Esophagus muscularis mucosa (tissue), 4 donors: ENCODE measurements around the gene MEG3. TPM values are rescaled to one million over a fixed set of nuclear protein-coding genes. Genes with fewer than 3 reads are reported as not detected.

Source experiments
- DNase-seq: peaks from one replicate; pipeline ENCODE4 v3.0.0-alpha.2; 2017; ENCODE audit errors: extremely low spot score
- H3K27ac ChIP-seq, 4 donors: fragments of 200-600 bp; sonication (generic); replicated peaks in 1 of 4; 1 replicate in 3 of 4; 2 replicates in 1 of 4; pipeline ENCODE4 v1.5.1; 2016 to 2019; ENCODE audit warnings: mild to moderate bottlenecking in 1 of 4
- H3K27me3 ChIP-seq, 4 donors: fragments of 200-600 bp; sonication (generic); one replicate each; pipeline versions ENCODE4 v1.5.1 to v1.6.0; 2016 to 2019
- H3K36me3 ChIP-seq, 4 donors: fragments of 200-600 bp; sonication (generic); one replicate each; pipeline ENCODE4 v1.5.1; 2016 to 2019
- H3K4me1 ChIP-seq, 4 donors: fragments of 200-600 bp; sonication (generic); one replicate each; pipeline ENCODE4 v1.5.1; 2016 to 2019
- H3K4me3 ChIP-seq, 4 donors: fragments of 200-600 bp; sonication (generic); 1 replicate in 2 of 4; 2 replicates in 2 of 4; pipeline ENCODE4 v1.5.1; 2016 to 2019; ENCODE audit warnings: mild to moderate bottlenecking in 4 of 4, moderate library complexity in 1 of 4
- H3K9me3 ChIP-seq, 4 donors: fragments of 200-600 bp; sonication (generic); 1 replicate in 3 of 4; 2 replicates in 1 of 4; pipeline ENCODE4 v1.5.1; 2016 to 2019
- CTCF ChIP-seq, 3 experiments: fragments of 200-600 bp in 2 of 3; fragments of 450-650 bp in 1 of 3; sonication (generic) in 2 of 3; IDR thresholded peaks; one replicate each; pipeline ENCODE4 v1.5.1; 2017 to 2019; ENCODE audit warnings: antibody characterized with exemption in 3 of 3, mild to moderate bottlenecking in 2 of 3, moderate library complexity in 1 of 3
- EP300 ChIP-seq: sonication (generic); formaldehyde crosslinking; IDR thresholded peaks from one replicate; pipeline ENCODE4 v1.6.1; 2017; ENCODE audit warnings: antibody characterized with exemption
- POLR2A ChIP-seq: fragments of 450-650 bp; IDR thresholded peaks from one replicate; pipeline ENCODE4 v1.6.1; 2017; ENCODE audit warnings: antibody characterized with exemption, moderate library complexity, mild to moderate bottlenecking, low read depth
- POLR2AphosphoS5 ChIP-seq, 2 donors: sonication (generic); formaldehyde crosslinking; IDR thresholded peaks; one replicate each; pipeline ENCODE4 v1.6.1; 2017; ENCODE audit warnings: antibody characterized with exemption in 2 of 2
- WGBS: methylation state at CpG from one replicate; pipeline ENCODE4 v1.1.5; 2018; 5-methylcytosine and 5-hydroxymethylcytosine counted together
- intact Hi-C: fragments of 100-400 bp; cut with DNase I; formaldehyde crosslinking; loops from one replicate; pipeline ENCODE4 v1.15.1; 2023
- small RNA-seq, 3 donors: library from RNA; depleted of rRNA; stranded (forward); fragments of <200 nt; gene quantifications; one replicate each; pipeline ENCODE3, GENCODE V24; 2016
- total RNA-seq, 4 donors: library from RNA; depleted of rRNA; stranded (reverse); fragments of >200 nt; gene quantifications; one replicate each; pipeline versions ENCODE4 v1.1.0 to v1.2.1, GENCODE V29; 2016

MEG3 gene
- total RNA-seq, 4 donors from 2014 or later, result 9.4 to 53.2 (median 22.1) TPM

GRCh38 chr14:100906420-100906819 lies 80.5 kb downstream of the MEG3 start:
- no peaks in the 10 kb centered on the region for H3K36me3 ChIP-seq
- peaks cover 0 to 9% (median 5%) of the 10 kb centered on the region in 4 donors for H3K4me1 ChIP-seq
- DNase-seq, result no peak
- peaks cover 0 to 5% (median 0%) of the 10 kb centered on the region in 4 donors for H3K9me3 ChIP-seq
- intact Hi-C loops, result no loop called here
- no peak overlapping the region for H3K4me3 ChIP-seq
- TF ChIP-seq POLR2A, result no peak
- TF ChIP-seq POLR2AphosphoS5 (IDR thresholded peaks at IDR 0.05), result no peak
- TF ChIP-seq EP300, result no peak
- TF ChIP-seq CTCF (IDR thresholded peaks at IDR 0.05), result no peak
- WGBS, result 68% methylated on average over 6 of the region's 6 CpGs
- peaks cover 0 to 60% (median 0%) of the 10 kb centered on the region in 4 donors for H3K27me3 ChIP-seq
- no peak overlapping the region for H3K27ac ChIP-seq

- H3K27me3 ChIP-seq, result peaks cover 0 to 52% (median 0%) of the 10 kb centered on the region in 4 donors
- no peak for TF ChIP-seq CTCF (IDR thresholded peaks at IDR 0.05)
- no peak for TF ChIP-seq POLR2A
- TF ChIP-seq POLR2AphosphoS5 (IDR thresholded peaks at IDR 0.05), result no peak
- TF ChIP-seq EP300, result no peak
- WGBS, result 93% methylated on average over 8 of the region's 8 CpGs
- no peak for DNase-seq
- intact Hi-C loops, result no loop called here
- no peaks in the 10 kb centered on the region for H3K36me3 ChIP-seq
- H3K9me3 ChIP-seq, result no peaks in the 10 kb centered on the region
- no peak overlapping the region for H3K4me3 ChIP-seq
- H3K27ac ChIP-seq, result no peak overlapping the region
- peaks cover 0 to 9% (median 5%) of the 10 kb centered on the region in 4 donors for H3K4me1 ChIP-seq
These were observed 81.3 kb downstream of the MEG3 start for GRCh38 chr14:100907240-100907639.

GRCh38 chr14:100909439-100909838 lies 83.5 kb downstream of the MEG3 start:
- peaks cover 0 to 30% (median 0%) of the 10 kb centered on the region in 4 donors for H3K27me3 ChIP-seq
- H3K27ac ChIP-seq, result no peak overlapping the region
- no peak for DNase-seq
- no peak for TF ChIP-seq POLR2AphosphoS5 (IDR thresholded peaks at IDR 0.05)
- no peak for TF ChIP-seq POLR2A
- no peak for TF ChIP-seq EP300
- intact Hi-C loops, result no loop called here
- no peak overlapping the region for H3K4me3 ChIP-seq
- no peaks in the 10 kb centered on the region for H3K9me3 ChIP-seq
- no peaks in the 10 kb centered on the region for H3K36me3 ChIP-seq
- WGBS, result 88% methylated on average over 8 of the region's 9 CpGs
- peaks cover 0 to 4% (median 3%) of the 10 kb centered on the region in 4 donors for H3K4me1 ChIP-seq

Small RNAs within 50 kb of the gene (small RNA-seq; reads per million reads assigned to genes)
- gene AL117190.3 (0 reads per million in 3 donors), gene MIR127 (0 reads per million in 3 donors), gene MIR136 (0 reads per million in 3 donors), gene MIR2392 (0 reads per million in 3 donors), gene MIR337 (0 to 0.74 (median 0) reads per million in 3 donors), gene MIR431 (0 reads per million in 3 donors), gene MIR432 (0 reads per million in 3 donors), gene MIR433 (0 reads per million in 3 donors), gene MIR493 (0.42 to 3.0 (median 1.4) reads per million in 3 donors), gene RF01928 (0 reads per million in 3 donors), gene RF02145 (0 reads per million in 3 donors), gene SNORD112 (0.37 to 1.7 (median 1.2) reads per million in 3 donors)

Other genes with a start within 250 kb of the MEG3 start
- gene BEGAIN, start 238.7 kb upstream of the MEG3 start, total RNA-seq, result 1 to 10 TPM; 3.5 to 7.1 (median 6.6) TPM
- gene DLK1, start 99.2 kb upstream of the MEG3 start, total RNA-seq, result under 1 TPM in 1 of 4 donors, not detected in 3; 0.33 TPM
- gene RTL1, start 77.6 kb downstream of the MEG3 start, total RNA-seq, result not detected